ENCODE measurements around the gene STAP2.

- TF ChIP-seq CTCF (IDR thresholded peaks at IDR 0.05; ENCODE audit: insufficient read depth, low read length) (no peak), POLR2AphosphoS5 (IDR thresholded peaks at IDR 0.05; ENCODE audit: low read depth) (no peak), SPI1 (IDR thresholded peaks at IDR 0.05; ENCODE audit: borderline replicate concordance, low read depth) (no peak)
- TF ChIP-seq, protein P1, sequence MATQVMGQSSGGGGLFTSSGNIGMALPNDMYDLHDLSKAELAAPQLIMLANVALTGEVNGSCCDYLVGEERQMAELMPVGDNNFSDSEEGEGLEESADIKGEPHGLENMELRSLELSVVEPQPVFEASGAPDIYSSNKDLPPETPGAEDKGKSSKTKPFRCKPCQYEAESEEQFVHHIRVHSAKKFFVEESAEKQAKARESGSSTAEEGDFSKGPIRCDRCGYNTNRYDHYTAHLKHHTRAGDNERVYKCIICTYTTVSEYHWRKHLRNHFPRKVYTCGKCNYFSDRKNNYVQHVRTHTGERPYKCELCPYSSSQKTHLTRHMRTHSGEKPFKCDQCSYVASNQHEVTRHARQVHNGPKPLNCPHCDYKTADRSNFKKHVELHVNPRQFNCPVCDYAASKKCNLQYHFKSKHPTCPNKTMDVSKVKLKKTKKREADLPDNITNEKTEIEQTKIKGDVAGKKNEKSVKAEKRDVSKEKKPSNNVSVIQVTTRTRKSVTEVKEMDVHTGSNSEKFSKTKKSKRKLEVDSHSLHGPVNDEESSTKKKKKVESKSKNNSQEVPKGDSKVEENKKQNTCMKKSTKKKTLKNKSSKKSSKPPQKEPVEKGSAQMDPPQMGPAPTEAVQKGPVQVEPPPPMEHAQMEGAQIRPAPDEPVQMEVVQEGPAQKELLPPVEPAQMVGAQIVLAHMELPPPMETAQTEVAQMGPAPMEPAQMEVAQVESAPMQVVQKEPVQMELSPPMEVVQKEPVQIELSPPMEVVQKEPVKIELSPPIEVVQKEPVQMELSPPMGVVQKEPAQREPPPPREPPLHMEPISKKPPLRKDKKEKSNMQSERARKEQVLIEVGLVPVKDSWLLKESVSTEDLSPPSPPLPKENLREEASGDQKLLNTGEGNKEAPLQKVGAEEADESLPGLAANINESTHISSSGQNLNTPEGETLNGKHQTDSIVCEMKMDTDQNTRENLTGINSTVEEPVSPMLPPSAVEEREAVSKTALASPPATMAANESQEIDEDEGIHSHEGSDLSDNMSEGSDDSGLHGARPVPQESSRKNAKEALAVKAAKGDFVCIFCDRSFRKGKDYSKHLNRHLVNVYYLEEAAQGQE (IDR thresholded peaks at IDR 0.05; ENCODE audit: insufficient replicate concordance, low read depth): no peak
These were observed 33.0 kb downstream of the STAP2 start for GRCh38 chr19:4305659-4306058.

Measured in HL-60 (cell line).